Measurements from ENCODE around the gene NEK4. TPM values are rescaled to one million over a fixed set of nuclear protein-coding genes. Genes with fewer than 3 reads are reported as not detected.

The NEK4 gene
- total and polyA plus RNA-seq, 7 experiments from 2014 or later: 9.0 to 28.4 (median 15.4) TPM

DNA sequence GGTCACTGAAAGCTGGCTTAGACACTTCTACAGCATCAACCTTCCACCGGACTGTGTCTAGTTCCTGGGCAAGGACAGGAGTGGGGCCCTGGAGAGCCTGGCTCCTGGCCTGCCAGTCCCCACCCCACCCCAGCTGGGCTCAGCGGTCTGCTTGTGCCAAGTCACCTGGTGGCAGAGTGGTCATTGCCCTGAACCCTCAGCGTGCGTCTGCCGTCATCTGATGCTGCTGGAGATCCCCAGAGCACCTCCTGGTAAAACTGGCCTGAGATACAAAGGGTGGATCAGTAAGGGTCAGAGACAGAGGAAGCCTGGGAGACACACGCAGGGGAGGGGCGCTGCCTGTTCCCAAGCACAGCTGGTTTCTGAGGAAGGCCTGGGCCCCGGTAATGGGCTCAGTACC, 43.1 kb upstream of the NEK4 start:
- Histone ChIP-seq H3K4me3 (ENCODE audit: low read length) (no peak overlapping the region), H3K4me1 (ENCODE audit: control insufficient read depth in 2 of 2, insufficient read depth in 2 of 2, low read length in 2 of 2) (no peaks in the 10 kb centered on the region), H3K9me3 (ENCODE audit: control insufficient read depth in 2 of 3, low read length in 3 of 3) (no peaks in the 10 kb centered on the region), H3K27ac (ENCODE audit: low read depth, low read length) (no peak overlapping the region), H3K27me3 (ENCODE audit: control insufficient read depth in 2 of 2, insufficient read depth in 2 of 2, low read length in 2 of 2) (no peaks in the 10 kb centered on the region), H3K36me3 (ENCODE audit: control insufficient read depth in 2 of 3, insufficient read depth in 3 of 3, low read length in 3 of 3) (no peaks in the 10 kb centered on the region)
- POLR2A ChIA-PET: no interaction called here
- intact Hi-C loops (cut with micrococcal nuclease): no loop called here
- H3K36me3 Mint-ChIP-seq: no peaks in the 10 kb centered on the region
- ATAC-seq: no peak
- H3K9me3 Mint-ChIP-seq: no peaks in the 10 kb centered on the region
- CTCF ChIA-PET: no interaction called here
- no peak for DNase-seq
- no peaks in the 10 kb centered on the region for H3K27me3 Mint-ChIP-seq
- no peak overlapping the region for H3K4me3 Mint-ChIP-seq
- H3K27ac Mint-ChIP-seq: no peak overlapping the region
- H3K4me1 Mint-ChIP-seq: peaks cover 5 to 9% (median 7%) of the 10 kb centered on the region in 7 donors

- Mint-ChIP-seq H3K4me1 (peaks cover 5 to 9% (median 7%) of the 10 kb centered on the region in 7 donors), H3K36me3 (no peaks in the 10 kb centered on the region), H3K9me3 (no peaks in the 10 kb centered on the region), H3K27ac (peak overlapping the region in 3 of 9 donors; percentile 17 to 62 (median 21)), H3K4me3 (no peak overlapping the region), H3K27me3 (no peaks in the 10 kb centered on the region)
- ChIA-PET POLR2A (no interaction called here), CTCF (interaction anchor here (1.0 kb wide), 1 partner anchor 10 kb away, joined by 3 read pairs; no protein-coding TSS in a partner anchor)
- H3K27ac ChIP-seq (ENCODE audit: low read depth, low read length): no peak overlapping the region
- H3K9me3 ChIP-seq (ENCODE audit: control insufficient read depth in 2 of 3, low read length in 3 of 3): no peaks in the 10 kb centered on the region
- no peak overlapping the region for H3K4me3 ChIP-seq (ENCODE audit: low read length)
- H3K27me3 ChIP-seq (ENCODE audit: control insufficient read depth in 2 of 2, insufficient read depth in 2 of 2, low read length in 2 of 2): no peaks in the 10 kb centered on the region
- no peaks in the 10 kb centered on the region for H3K36me3 ChIP-seq (ENCODE audit: control insufficient read depth in 2 of 3, insufficient read depth in 3 of 3, low read length in 3 of 3)
- intact Hi-C loops (cut with micrococcal nuclease): no loop called here
- no peak for ATAC-seq
- no peaks in the 10 kb centered on the region for H3K4me1 ChIP-seq (ENCODE audit: control insufficient read depth in 2 of 2, insufficient read depth in 2 of 2, low read length in 2 of 2)
- DNase-seq: no peak
These were observed 40.8 kb upstream of the NEK4 start for GRCh38 chr3:52811452-52812011.

GRCh38 chr3:52810923-52811322, 40.2 kb upstream of the NEK4 start:
- Histone ChIP-seq H3K27me3 (ENCODE audit: control insufficient read depth in 2 of 2, insufficient read depth in 2 of 2, low read length in 2 of 2) (no peaks in the 10 kb centered on the region), H3K27ac (ENCODE audit: low read depth, low read length) (no peak overlapping the region), H3K9me3 (ENCODE audit: control insufficient read depth in 2 of 3, low read length in 3 of 3) (no peaks in the 10 kb centered on the region), H3K4me3 (ENCODE audit: low read length) (no peak overlapping the region), H3K4me1 (ENCODE audit: control insufficient read depth in 2 of 2, insufficient read depth in 2 of 2, low read length in 2 of 2) (no peaks in the 10 kb centered on the region), H3K36me3 (ENCODE audit: control insufficient read depth in 2 of 3, insufficient read depth in 3 of 3, low read length in 3 of 3) (no peaks in the 10 kb centered on the region)
- ChIA-PET POLR2A (no interaction called here), CTCF (interaction anchor here (1.0 kb wide), 1 partner anchor 10 kb away, joined by 3 read pairs; no protein-coding TSS in a partner anchor)
- H3K36me3 Mint-ChIP-seq: no peaks in the 10 kb centered on the region
- H3K4me1 Mint-ChIP-seq: peaks cover 5 to 9% (median 7%) of the 10 kb centered on the region in 7 donors
- peak overlapping the region in 2 of 9 donors; percentile 19 to 62 for H3K27ac Mint-ChIP-seq
- DNase-seq: no peak
- H3K9me3 Mint-ChIP-seq: no peaks in the 10 kb centered on the region
- H3K4me3 Mint-ChIP-seq: no peak overlapping the region
- no peaks in the 10 kb centered on the region for H3K27me3 Mint-ChIP-seq
- intact Hi-C loops (cut with micrococcal nuclease): no loop called here
- ATAC-seq: no peak

- ChIA-PET CTCF (no interaction called here), POLR2A (no interaction called here)
- H3K36me3 ChIP-seq (ENCODE audit: control insufficient read depth in 2 of 3, insufficient read depth in 3 of 3, low read length in 3 of 3): no peaks in the 10 kb centered on the region
- no peak overlapping the region for H3K27ac ChIP-seq (ENCODE audit: low read depth, low read length)
- Mint-ChIP-seq H3K4me3 (no peak overlapping the region), H3K27me3 (no peaks in the 10 kb centered on the region), H3K27ac (peak overlapping the region in 2 of 9 donors; percentile 33 to 36), H3K4me1 (peaks cover 5 to 9% (median 7%) of the 10 kb centered on the region in 7 donors), H3K9me3 (no peaks in the 10 kb centered on the region), H3K36me3 (no peaks in the 10 kb centered on the region)
- intact Hi-C loops (cut with micrococcal nuclease): no loop called here
- ATAC-seq: no peak
- no peaks in the 10 kb centered on the region for H3K27me3 ChIP-seq (ENCODE audit: control insufficient read depth in 2 of 2, insufficient read depth in 2 of 2, low read length in 2 of 2)
- no peaks in the 10 kb centered on the region for H3K9me3 ChIP-seq (ENCODE audit: control insufficient read depth in 2 of 3, low read length in 3 of 3)
- no peaks in the 10 kb centered on the region for H3K4me1 ChIP-seq (ENCODE audit: control insufficient read depth in 2 of 2, insufficient read depth in 2 of 2, low read length in 2 of 2)
- no peak overlapping the region for H3K4me3 ChIP-seq (ENCODE audit: low read length)
- no peak for DNase-seq
These were observed 39.1 kb upstream of the NEK4 start for GRCh38 chr3:52809662-52810377.

- Histone ChIP-seq H3K36me3 (ENCODE audit: control insufficient read depth in 2 of 3, insufficient read depth in 3 of 3, low read length in 3 of 3) (no peaks in the 10 kb centered on the region), H3K4me1 (ENCODE audit: control insufficient read depth in 2 of 2, insufficient read depth in 2 of 2, low read length in 2 of 2) (no peaks in the 10 kb centered on the region), H3K9me3 (ENCODE audit: control insufficient read depth in 2 of 3, low read length in 3 of 3) (no peaks in the 10 kb centered on the region), H3K27me3 (ENCODE audit: control insufficient read depth in 2 of 2, insufficient read depth in 2 of 2, low read length in 2 of 2) (no peaks in the 10 kb centered on the region), H3K27ac (ENCODE audit: low read depth, low read length) (no peak overlapping the region), H3K4me3 (ENCODE audit: low read length) (no peak overlapping the region)
- Mint-ChIP-seq H3K27ac (no peak overlapping the region), H3K27me3 (no peaks in the 10 kb centered on the region), H3K4me3 (no peak overlapping the region), H3K9me3 (no peaks in the 10 kb centered on the region), H3K36me3 (no peaks in the 10 kb centered on the region), H3K4me1 (peaks cover 5 to 9% (median 7%) of the 10 kb centered on the region in 7 donors)
- intact Hi-C loops (cut with micrococcal nuclease): no loop called here
- ChIA-PET POLR2A (no interaction called here), CTCF (no interaction called here)
- no peak for ATAC-seq
- no peak for DNase-seq
These were observed 38.4 kb upstream of the NEK4 start for GRCh38 chr3:52809149-52809548.

- no peak overlapping the region for H3K27ac Mint-ChIP-seq
- CTCF ChIA-PET: no interaction called here
These were observed 34.7 kb upstream of the NEK4 start for GRCh38 chr3:52805270-52806039.

More at GRCh38 chr3:52805270-52806039, 34.7 kb upstream of the NEK4 start:
- no peaks in the 10 kb centered on the region for H3K9me3 Mint-ChIP-seq
- H3K36me3 Mint-ChIP-seq: no peaks in the 10 kb centered on the region
- intact Hi-C loops (cut with micrococcal nuclease): no loop called here
- no peak for DNase-seq
- no peak for ATAC-seq
- H3K27me3 Mint-ChIP-seq: no peaks in the 10 kb centered on the region
- POLR2A ChIA-PET: no interaction called here
- no peaks in the 10 kb centered on the region for H3K27me3 ChIP-seq (ENCODE audit: control insufficient read depth in 2 of 2, insufficient read depth in 2 of 2, low read length in 2 of 2)
- H3K4me3 Mint-ChIP-seq: no peak overlapping the region
- no peaks in the 10 kb centered on the region for H3K9me3 ChIP-seq (ENCODE audit: control insufficient read depth in 2 of 3, low read length in 3 of 3)
- no peaks in the 10 kb centered on the region for H3K36me3 ChIP-seq (ENCODE audit: control insufficient read depth in 2 of 3, insufficient read depth in 3 of 3, low read length in 3 of 3)
- H3K27ac ChIP-seq (ENCODE audit: low read depth, low read length): no peak overlapping the region
- no peaks in the 10 kb centered on the region for H3K4me1 ChIP-seq (ENCODE audit: control insufficient read depth in 2 of 2, insufficient read depth in 2 of 2, low read length in 2 of 2)
- H3K4me3 ChIP-seq (ENCODE audit: low read length): no peak overlapping the region
- H3K4me1 Mint-ChIP-seq: peaks cover 3 to 9% (median 6%) of the 10 kb centered on the region in 7 donors

All from naive thymus-derived CD4-positive, alpha-beta T cell (primary cell).